SK-N-MC (cell line): Measurements from ENCODE around the gene KANSL1.

Experiments used
- EZH2 ChIP-seq: fragments of 200-600 bp; sonication (generic); IDR thresholded peaks from one replicate; pipeline ENCODE4 v1.6.1; 2017; ENCODE audit warnings: antibody characterized with exemption
- POLR2AphosphoS5 ChIP-seq: IDR thresholded peaks from 2 replicates; pipeline ENCODE4 v1.6.1; 2012; ENCODE audit warnings: mild to moderate bottlenecking, low read depth, low read length, borderline replicate concordance

DNA sequence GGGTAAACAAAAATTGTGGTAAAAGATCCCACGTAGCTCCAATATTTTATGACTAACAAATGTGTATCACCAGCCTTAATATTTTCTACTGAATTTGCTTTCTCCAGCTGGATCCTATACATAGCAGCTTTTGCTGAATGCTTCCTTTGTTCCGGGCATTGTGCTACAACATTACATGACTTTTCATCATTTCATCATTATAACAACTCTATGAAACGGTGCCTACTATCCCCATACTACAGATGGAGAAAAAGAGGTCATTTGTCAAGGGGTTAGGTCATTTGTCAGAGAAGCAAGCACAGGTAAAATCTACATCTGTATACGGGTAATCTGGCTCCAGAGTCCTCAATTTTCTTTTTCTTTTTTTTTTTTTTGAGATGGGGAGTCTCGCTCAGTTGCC lies 74.3 kb downstream of the KANSL1 start:
- no peak for TF ChIP-seq POLR2AphosphoS5
- no peak for TF ChIP-seq EZH2
